ENCODE data around the gene SLC26A11.
"Not testable (repeated sequence)": the region's sequence is repeated elsewhere in the genome, so short reads cannot be mapped to it uniquely, and the experiment has no call there.

SLC26A11 gene

DNA sequence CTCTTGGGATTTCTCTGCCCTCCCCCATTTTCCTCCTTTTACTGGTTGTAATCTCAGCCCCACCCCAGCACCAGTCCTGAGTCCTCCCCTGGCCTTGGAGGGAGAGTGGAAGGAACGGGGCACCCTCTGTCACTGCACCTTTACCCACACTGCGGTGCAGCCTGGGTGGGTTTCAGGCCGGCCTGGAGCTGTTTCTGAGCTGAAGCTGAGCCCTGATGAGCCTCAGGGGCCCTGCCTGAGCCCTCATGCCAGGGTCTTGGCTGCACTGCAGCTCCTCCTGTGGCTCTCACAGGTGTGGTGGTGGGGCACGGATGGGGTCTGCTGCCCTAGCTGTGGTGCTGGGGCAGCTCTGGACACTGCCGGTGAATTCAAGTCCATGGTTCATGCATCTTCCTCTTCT is 74.9 kb downstream of the SLC26A11 start:
- Mint-ChIP-seq H3K4me1 (no peaks in the 10 kb centered on the region), H3K27ac (no peak overlapping the region), H3K4me3 (no peak overlapping the region), H3K9me3 (no peaks in the 10 kb centered on the region), H3K27me3 (ENCODE audit: low read depth) (no peaks in the 10 kb centered on the region), H3K36me3 (ENCODE audit: low read depth) (peaks cover 45% of the 10 kb centered on the region)
- TF ChIP-seq, protein P1, sequence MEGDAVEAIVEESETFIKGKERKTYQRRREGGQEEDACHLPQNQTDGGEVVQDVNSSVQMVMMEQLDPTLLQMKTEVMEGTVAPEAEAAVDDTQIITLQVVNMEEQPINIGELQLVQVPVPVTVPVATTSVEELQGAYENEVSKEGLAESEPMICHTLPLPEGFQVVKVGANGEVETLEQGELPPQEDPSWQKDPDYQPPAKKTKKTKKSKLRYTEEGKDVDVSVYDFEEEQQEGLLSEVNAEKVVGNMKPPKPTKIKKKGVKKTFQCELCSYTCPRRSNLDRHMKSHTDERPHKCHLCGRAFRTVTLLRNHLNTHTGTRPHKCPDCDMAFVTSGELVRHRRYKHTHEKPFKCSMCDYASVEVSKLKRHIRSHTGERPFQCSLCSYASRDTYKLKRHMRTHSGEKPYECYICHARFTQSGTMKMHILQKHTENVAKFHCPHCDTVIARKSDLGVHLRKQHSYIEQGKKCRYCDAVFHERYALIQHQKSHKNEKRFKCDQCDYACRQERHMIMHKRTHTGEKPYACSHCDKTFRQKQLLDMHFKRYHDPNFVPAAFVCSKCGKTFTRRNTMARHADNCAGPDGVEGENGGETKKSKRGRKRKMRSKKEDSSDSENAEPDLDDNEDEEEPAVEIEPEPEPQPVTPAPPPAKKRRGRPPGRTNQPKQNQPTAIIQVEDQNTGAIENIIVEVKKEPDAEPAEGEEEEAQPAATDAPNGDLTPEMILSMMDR (IDR thresholded peaks at IDR 0.05; ENCODE audit: unreplicated experiment in 3 of 3): no peak

DNA sequence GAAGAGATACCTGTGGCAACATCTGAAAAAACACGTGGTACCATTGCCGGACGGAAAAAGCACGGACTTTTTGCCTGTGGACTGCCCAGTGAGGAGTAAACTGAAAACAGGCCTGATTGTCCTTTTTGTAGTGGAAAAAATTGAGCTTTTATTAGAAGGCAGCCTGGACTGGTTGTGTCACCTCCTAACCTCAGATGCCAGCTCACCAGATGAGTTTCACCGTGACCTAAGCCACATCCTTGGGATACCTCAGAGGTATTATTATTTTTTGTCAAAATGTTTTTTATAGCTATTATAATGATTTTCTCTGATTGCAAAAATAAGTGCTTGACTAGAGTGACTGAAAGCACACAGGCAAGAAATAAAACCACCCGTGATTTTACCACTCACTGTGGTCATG is 75.3 kb downstream of the SLC26A11 start:
- no peaks in the 10 kb centered on the region for H3K27me3 Mint-ChIP-seq (ENCODE audit: low read depth)
- TF ChIP-seq, protein P1 (IDR thresholded peaks at IDR 0.05; ENCODE audit: unreplicated experiment in 3 of 3): no peak
- no peaks in the 10 kb centered on the region for H3K4me1 Mint-ChIP-seq
- H3K4me3 Mint-ChIP-seq: no peak overlapping the region
- peaks cover 45% of the 10 kb centered on the region for H3K36me3 Mint-ChIP-seq (ENCODE audit: low read depth)
- H3K9me3 Mint-ChIP-seq: no peaks in the 10 kb centered on the region
- H3K27ac Mint-ChIP-seq: no peak overlapping the region

DNA sequence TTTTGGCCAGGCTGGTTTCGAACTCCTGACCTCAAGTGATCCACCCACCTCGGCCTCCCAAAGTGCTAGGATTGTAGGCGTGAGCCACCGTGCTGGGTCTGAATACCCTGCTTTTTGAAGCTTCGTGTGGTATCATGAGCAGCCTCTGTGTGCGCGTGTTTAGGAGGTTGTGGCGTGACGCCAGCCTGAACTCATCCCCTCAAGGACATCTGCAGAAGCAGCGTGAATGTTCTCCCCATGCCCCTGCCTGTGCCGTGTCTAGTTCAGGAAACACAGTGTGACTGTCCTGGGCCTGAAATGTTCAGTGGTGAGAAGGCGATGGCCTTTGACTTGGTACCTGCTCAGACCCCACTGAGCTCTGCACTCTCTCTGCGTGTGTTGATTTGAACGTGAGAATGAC is 76.0 kb downstream of the SLC26A11 start:
- H3K27me3 Mint-ChIP-seq (ENCODE audit: low read depth): no peaks in the 10 kb centered on the region
- H3K9me3 Mint-ChIP-seq: peaks cover 6% of the 10 kb centered on the region
- H3K27ac Mint-ChIP-seq: no peak overlapping the region

DNA sequence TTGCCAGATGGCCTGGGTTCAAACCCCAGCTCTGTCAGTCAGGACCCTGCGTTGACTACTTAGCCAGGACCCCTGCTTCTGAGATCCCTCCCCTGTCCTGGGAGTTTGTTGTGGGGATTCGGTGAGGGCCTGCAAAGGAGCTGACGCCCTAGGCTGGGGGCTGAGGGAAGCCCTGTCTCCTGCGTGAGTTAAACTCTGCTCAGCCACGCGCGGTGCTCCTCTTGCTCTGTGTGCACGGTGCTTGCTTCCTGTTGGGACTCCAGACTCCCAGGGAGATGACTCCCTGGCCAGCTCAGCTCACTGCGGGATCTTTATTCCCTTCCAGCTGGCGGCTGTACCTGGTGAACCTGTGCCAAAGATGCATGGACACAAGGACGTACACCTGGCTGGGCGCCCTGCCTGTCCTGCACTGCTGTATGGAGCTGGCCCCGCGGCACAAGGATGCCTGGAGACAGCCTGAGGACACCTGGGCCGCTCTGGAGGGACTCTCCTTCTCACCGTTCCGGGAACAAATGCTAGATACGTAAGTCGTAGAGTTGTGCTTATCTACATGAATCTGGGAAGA is 77.9 kb downstream of the SLC26A11 start:
- Mint-ChIP-seq H3K4me3 (no peak overlapping the region), H3K27me3 (ENCODE audit: low read depth) (no peaks in the 10 kb centered on the region), H3K9me3 (peaks cover 18% of the 10 kb centered on the region), H3K27ac (no peak overlapping the region), H3K4me1 (no peaks in the 10 kb centered on the region), H3K36me3 (ENCODE audit: low read depth) (peaks cover 62% of the 10 kb centered on the region)
- TF ChIP-seq, protein P1 (IDR thresholded peaks at IDR 0.05; ENCODE audit: unreplicated experiment in 3 of 3): no peak

More for the DNA sequence above, 76.0 kb downstream of the SLC26A11 start:
- TF ChIP-seq, protein P1 (IDR thresholded peaks at IDR 0.05; ENCODE audit: unreplicated experiment in 3 of 3): no peak
- Mint-ChIP-seq H3K4me1 (no peaks in the 10 kb centered on the region), H3K4me3 (no peak overlapping the region), H3K36me3 (ENCODE audit: low read depth) (peaks cover 50% of the 10 kb centered on the region)

DNA sequence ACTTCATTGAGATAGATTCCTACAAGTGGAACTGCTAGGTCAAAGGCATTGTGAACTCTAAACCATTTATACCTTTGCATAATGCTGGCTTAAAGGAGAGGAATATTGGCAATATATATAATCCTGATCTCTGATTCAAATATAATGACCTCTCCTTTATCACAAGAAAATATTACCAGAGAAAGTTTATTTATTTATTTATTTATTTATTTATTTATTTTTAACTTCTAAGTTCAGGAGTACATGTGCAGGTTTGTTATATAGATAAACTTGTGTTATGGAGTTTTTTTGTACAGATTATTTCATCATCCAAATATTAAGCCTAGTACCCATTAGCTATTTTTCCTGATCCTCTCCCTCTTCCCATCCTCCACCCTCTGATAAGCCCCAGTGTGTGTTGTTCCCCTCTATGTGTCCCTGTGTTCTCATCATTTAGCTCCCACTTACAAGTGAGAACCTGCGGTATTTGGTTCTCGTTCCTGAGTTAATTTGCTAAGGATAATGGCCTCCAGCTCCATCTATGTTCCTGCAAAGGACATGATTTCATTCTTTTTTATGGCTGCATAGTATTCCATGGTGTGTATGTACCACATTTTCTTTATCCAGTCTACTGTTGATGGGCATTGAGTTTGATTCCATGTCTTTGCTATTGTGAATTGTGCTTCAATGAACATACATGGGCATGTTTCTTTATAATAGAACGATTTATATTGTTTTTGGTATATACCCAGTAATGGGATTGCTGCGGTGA is 79.3 kb downstream of the SLC26A11 start:
- H3K4me3 Mint-ChIP-seq; H3K27ac Mint-ChIP-seq; H3K27me3 Mint-ChIP-seq (ENCODE audit: low read depth); H3K4me1 Mint-ChIP-seq: not testable (repeated sequence)
- Mint-ChIP-seq H3K9me3 (peaks cover 24% of the 10 kb centered on the region), H3K36me3 (ENCODE audit: low read depth) (peaks cover 67% of the 10 kb centered on the region)

DNA sequence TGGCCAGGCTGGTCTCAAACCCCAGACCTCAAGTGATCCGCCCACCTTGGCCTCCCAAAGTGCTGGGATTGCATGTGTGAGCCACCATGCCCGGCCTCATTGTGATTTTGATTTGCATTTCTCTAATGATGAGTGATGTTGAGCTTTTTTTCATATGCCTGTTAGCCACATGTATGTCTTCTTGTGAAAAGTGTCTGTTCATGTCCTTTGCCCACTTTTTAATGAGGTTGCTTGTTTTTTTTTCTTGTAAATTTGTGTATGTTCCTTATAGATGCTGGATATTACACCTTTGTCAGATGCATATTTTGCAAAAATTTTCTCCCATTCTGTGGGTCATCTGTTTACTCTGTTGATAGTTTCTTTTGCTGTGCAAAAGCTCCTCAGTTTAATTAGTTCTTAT is 80.5 kb downstream of the SLC26A11 start:
- H3K27me3 Mint-ChIP-seq (ENCODE audit: low read depth); H3K27ac Mint-ChIP-seq; H3K4me3 Mint-ChIP-seq; H3K4me1 Mint-ChIP-seq: not testable (repeated sequence)
- peaks cover 74% of the 10 kb centered on the region for H3K36me3 Mint-ChIP-seq (ENCODE audit: low read depth)
- H3K9me3 Mint-ChIP-seq: peaks cover 28% of the 10 kb centered on the region
